RWPE1 (cell line): ENCODE results near the gene MEGF6.

Experiments
- CTCF ChIA-PET: fragments of 350-600 bp; sonication (Branson Sonifier 250); formaldehyde crosslinking; extraction: SDS; loops from one replicate; lab custom pipeline; 2021; lab: Yijun Ruan, JAX
- POLR2A ChIA-PET: fragments of 400-600 bp; formaldehyde crosslinking; extraction: SDS; loops from one replicate; lab custom pipeline; 2020; ENCODE audit warnings: antibody characterized with exemption; ENCODE audit not compliant: low non-redundant PET; lab: Yijun Ruan, JAX
- DNase-seq: peaks from one replicate; pipeline ENCODE4 v3.0.0; 2012; ENCODE audit warnings: low spot score
- H3K27ac ChIP-seq: fragments of 450-650 bp; 2 replicates; pipeline ENCODE4 v1.5.1; 2017
- CTCF ChIP-seq: fragments of 450-650 bp; conservative IDR thresholded peaks from 2 replicates; pipeline ENCODE4 v1.5.1; 2017; ENCODE audit warnings: low read depth, mild to moderate bottlenecking

The MEGF6 gene

DNA sequence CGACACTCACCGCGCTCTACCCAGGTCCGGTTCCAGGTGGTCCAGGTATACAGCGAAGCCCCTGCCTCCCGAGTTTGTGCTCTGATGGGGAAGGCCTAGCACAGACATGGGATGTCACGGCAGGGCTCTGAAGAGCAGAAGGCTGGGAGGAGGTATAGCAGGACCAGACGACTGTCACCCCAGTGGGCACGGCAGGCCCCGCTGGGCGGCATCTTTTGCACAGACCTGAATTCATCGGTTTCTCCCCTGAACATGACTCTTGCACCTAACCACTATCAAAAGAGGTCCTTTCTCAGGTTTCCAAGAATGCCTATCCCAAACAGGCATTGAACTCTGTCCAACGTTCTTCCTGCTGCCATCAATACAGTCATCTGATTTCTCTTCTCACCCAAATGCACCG is 126.3 kb downstream of the MEGF6 start:
- no peak overlapping the region for H3K27ac ChIP-seq
- TF ChIP-seq CTCF = no peak
- CTCF ChIA-PET = interaction anchor here (0.6 to 6.9 kb wide), 3 partner anchors 10 to 135 kb away, joined by 3 to 78 read pairs (median 5); no protein-coding TSS in a partner anchor
- DNase-seq = no peak
- POLR2A ChIA-PET = no interaction called here

- DNase-seq = peak; percentile 66
- H3K27ac ChIP-seq = peak overlapping the region; percentile 95
- ChIA-PET POLR2A (no interaction called here), CTCF (interaction anchor here (0.6 to 6.9 kb wide), 4 partner anchors 11 to 416 kb away, joined by 3 to 78 read pairs (median 3); no protein-coding TSS in a partner anchor)
- peak; percentile 94 for TF ChIP-seq CTCF
These were observed 127.4 kb downstream of the MEGF6 start for GRCh38 chr1:3483801-3484444.

DNA sequence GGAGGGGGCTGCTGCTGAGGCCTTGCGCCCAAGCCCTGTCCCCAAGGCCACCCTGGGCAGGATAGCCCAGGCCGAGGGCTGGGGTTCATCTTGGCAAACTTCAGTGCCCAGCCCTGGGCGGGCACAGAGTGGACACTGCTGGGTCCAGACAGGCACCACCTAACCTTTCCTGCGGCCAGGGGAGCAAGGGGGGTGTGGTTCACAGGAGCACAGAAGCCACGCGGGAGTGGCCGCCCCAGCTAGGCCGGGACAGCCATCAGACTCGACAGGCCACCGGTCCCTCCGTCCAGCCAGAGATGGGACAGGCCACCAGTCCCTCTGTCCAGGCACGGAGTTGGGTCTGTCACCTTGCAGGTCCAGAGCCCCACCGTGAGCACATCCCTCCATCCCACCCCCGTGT is 127.9 kb downstream of the MEGF6 start:
- peak overlapping the region; percentile 95 for H3K27ac ChIP-seq
- POLR2A ChIA-PET = no interaction called here
- TF ChIP-seq CTCF = no peak
- CTCF ChIA-PET = interaction anchor here (0.6 to 6.9 kb wide), 6 partner anchors 12 to 136 kb away, joined by 3 to 78 read pairs (median 4); no protein-coding TSS in a partner anchor
- no peak for DNase-seq

GRCh38 chr1:3482378-3482849 is 128.9 kb downstream of the MEGF6 start:
- peak; percentile 85 for DNase-seq
- TF ChIP-seq CTCF = peak; percentile 61
- peak overlapping the region; percentile 95 for H3K27ac ChIP-seq
- POLR2A ChIA-PET = interaction anchor here (1.0 kb wide), 1 partner anchor 11 kb away, joined by 5 read pairs; no protein-coding TSS in a partner anchor
- CTCF ChIA-PET = interaction anchor here (0.5 to 6.9 kb wide), 10 partner anchors 8 to 137 kb away, joined by 3 to 78 read pairs (median 4); no protein-coding TSS in a partner anchor

GRCh38 chr1:3481836-3482375 is 129.4 kb downstream of the MEGF6 start:
- DNase-seq = peak; percentile 65
- no peak for TF ChIP-seq CTCF
- H3K27ac ChIP-seq = peak overlapping the region; percentile 95
- CTCF ChIA-PET = interaction anchor here (0.5 to 6.9 kb wide), 9 partner anchors 9 to 137 kb away, joined by 3 to 78 read pairs (median 4); no protein-coding TSS in a partner anchor
- POLR2A ChIA-PET = interaction anchor here (1.0 kb wide), 1 partner anchor 10 kb away, joined by 5 read pairs; no protein-coding TSS in a partner anchor

- ChIA-PET CTCF (interaction anchor here (1.0 to 6.9 kb wide), 3 partner anchors 9 to 28 kb away, joined by 10 to 78 read pairs (median 16); no protein-coding TSS in a partner anchor), POLR2A (no interaction called here)
- TF ChIP-seq CTCF = no peak
- no peak for DNase-seq
- H3K27ac ChIP-seq = peak overlapping the region; percentile 95
These were observed 130.3 kb downstream of the MEGF6 start for GRCh38 chr1:3481046-3481445.
